K562 treated with DMSO at 1 percent for 48 hours (cell line): ENCODE data around the gene KIF18A. TPM values are rescaled to one million over a fixed set of nuclear protein-coding genes. Genes with fewer than 3 reads are reported as not detected.

Experiments
- total RNA-seq: library from RNA; unstranded; fragments of 300-600 nt; gene quantifications from 2 replicates; pipeline ENCODE4 v1.2.3, GENCODE V29; 2022; ENCODE audit warnings: low replicate concordance; ENCODE audit errors: extremely low read depth

Gene KIF18A
- total RNA-seq = not detected in 2 replicates

GRCh38 chr11:28107750-28108618, at the start of gene KIF18A, which contains the start of gene METTL15:
TSS of gene KIF18A (minus strand) at chr11:28108156. CDS start at chr11:28097947, 10,209 bp downstream.
TSS of gene METTL15 (plus strand) at chr11:28108388. CDS start at chr11:28113335, 4,947 bp downstream.

Other genes starting within 250 kb of the KIF18A start
- gene METTL15, start 232 bp upstream of the KIF18A start, total RNA-seq = not detected in 2 replicates